ENCODE results near the gene DZIP1. TPM values are rescaled to one million over a fixed set of nuclear protein-coding genes. Genes with fewer than 3 reads are reported as not detected.

DZIP1 gene
- total and polyA plus RNA-seq, 10 of the 15 experiments (the other 5 are each of a cell fraction or from before 2014, with no cell fraction given), result 0.01 to 1.9 (median 0.55) TPM

DNA sequence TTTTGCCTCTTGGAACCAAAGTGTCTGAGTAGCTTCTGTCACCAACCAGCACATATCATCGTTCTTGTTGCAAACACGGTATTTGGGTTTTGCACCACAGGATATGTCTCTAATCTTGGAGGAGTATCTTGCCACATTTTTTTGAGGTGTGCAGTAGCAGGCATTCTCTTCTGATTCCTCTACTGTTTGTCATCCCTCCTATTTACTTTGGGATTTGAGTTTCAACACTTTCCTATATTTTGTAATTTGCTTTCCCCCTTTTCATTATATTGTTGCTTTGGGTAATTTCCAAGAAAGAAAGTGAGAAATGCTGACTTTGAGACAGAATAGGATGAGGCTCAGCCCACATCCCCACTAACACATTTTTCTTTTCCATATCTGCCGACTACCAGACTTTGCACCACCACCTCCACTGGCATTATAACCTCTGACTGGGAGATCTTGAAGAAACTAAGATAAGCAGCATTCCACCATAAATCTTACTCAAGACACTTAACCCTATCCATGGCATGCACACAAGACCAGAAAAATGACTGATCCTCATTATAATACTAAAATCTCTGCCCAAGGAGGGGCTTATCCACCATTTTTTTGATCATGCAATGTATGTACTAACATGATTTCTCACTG, 12.0 kb upstream of the DZIP1 start:
- no peak for DNase-seq (ENCODE audit: low read depth, low spot score)
- H3K9me3 ChIP-seq (replicated peaks; ENCODE audit: control insufficient read depth, insufficient read depth, low read length), result no peaks in the 10 kb centered on the region; the same call in 2 of the 3 replicates
- H3K36me3 ChIP-seq (ENCODE audit: control insufficient read depth in 2 of 2, insufficient read depth in 2 of 2, low read length in 1 of 2), result no peaks in the 10 kb centered on the region
- H2AFZ ChIP-seq (ENCODE audit: control insufficient read depth, low read depth, low read length), result no peak overlapping the region
- ChIA-PET POLR2A (no interaction called here), SMC1A (ENCODE audit: uncharacterized antibody, unreplicated experiment) (no interaction called here), CTCF (no interaction called here), RAD21 (ENCODE audit: unreplicated experiment) (no interaction called here)
- no peak overlapping the region for H3K4me3 ChIP-seq
- H3K9ac ChIP-seq (ENCODE audit: control insufficient read depth, insufficient read depth, low read length), result no peak overlapping the region
- no peak for FAIRE-seq
- H4K20me1 ChIP-seq (ENCODE audit: control insufficient read depth, insufficient read depth), result no peaks in the 10 kb centered on the region
- no peaks in the 10 kb centered on the region for H3K79me2 ChIP-seq (ENCODE audit: control insufficient read depth, insufficient read depth, low read length)
- no TSS peak for BruUV-seq (replicated peaks)
- intact Hi-C loops (cut with micrococcal nuclease; ENCODE audit: unreplicated experiment) (no loop called here), in situ Hi-C loops (cut with MboI) (no loop called here)
- TF ChIP-seq BACH1 (IDR thresholded peaks at IDR 0.05; ENCODE audit: borderline replicate concordance) (no peak), CBFB (IDR thresholded peaks at IDR 0.05; ENCODE audit: low read depth) (no peak), FOXM1 (IDR thresholded peaks at IDR 0.05; ENCODE audit: low read depth, low read length) (no peak), RUNX3 (IDR thresholded peaks at IDR 0.05; ENCODE audit: low read length) (no peak), SUZ12 (IDR thresholded peaks at IDR 0.05; ENCODE audit: unreplicated experiment) (no peak), ZNF622 (IDR thresholded peaks at IDR 0.05) (no peak), SIN3A (IDR thresholded peaks at IDR 0.05; ENCODE audit: low read depth, low read length) (no peak), PML (IDR thresholded peaks at IDR 0.05; ENCODE audit: low read length) (no peak), SMAD1 (IDR thresholded peaks at IDR 0.05; ENCODE audit: low read depth, partially characterized antibody) (no peak), BRCA1 (IDR thresholded peaks at IDR 0.05; ENCODE audit: low read depth, low read length) (no peak), LARP7 (IDR thresholded peaks at IDR 0.05) (no peak), HDAC2 (IDR thresholded peaks at IDR 0.05) (no peak), ZBED1 (IDR thresholded peaks at IDR 0.05; ENCODE audit: borderline replicate concordance) (no peak), CEBPB (IDR thresholded peaks at IDR 0.05; ENCODE audit: borderline replicate concordance in 1 of 2, low read depth in 2 of 2, low read length in 2 of 2) (no peak), MYC (IDR thresholded peaks at IDR 0.05; ENCODE audit: insufficient read depth, insufficient read length, insufficient replicate concordance, low read length, severe bottlenecking) (no peak)
- TF ChIP-seq, protein P1, sequence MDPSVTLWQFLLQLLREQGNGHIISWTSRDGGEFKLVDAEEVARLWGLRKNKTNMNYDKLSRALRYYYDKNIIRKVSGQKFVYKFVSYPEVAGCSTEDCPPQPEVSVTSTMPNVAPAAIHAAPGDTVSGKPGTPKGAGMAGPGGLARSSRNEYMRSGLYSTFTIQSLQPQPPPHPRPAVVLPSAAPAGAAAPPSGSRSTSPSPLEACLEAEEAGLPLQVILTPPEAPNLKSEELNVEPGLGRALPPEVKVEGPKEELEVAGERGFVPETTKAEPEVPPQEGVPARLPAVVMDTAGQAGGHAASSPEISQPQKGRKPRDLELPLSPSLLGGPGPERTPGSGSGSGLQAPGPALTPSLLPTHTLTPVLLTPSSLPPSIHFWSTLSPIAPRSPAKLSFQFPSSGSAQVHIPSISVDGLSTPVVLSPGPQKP (IDR thresholded peaks at IDR 0.05; ENCODE audit: low read depth, low read length), result no peak
- TF ChIP-seq, protein P2, sequence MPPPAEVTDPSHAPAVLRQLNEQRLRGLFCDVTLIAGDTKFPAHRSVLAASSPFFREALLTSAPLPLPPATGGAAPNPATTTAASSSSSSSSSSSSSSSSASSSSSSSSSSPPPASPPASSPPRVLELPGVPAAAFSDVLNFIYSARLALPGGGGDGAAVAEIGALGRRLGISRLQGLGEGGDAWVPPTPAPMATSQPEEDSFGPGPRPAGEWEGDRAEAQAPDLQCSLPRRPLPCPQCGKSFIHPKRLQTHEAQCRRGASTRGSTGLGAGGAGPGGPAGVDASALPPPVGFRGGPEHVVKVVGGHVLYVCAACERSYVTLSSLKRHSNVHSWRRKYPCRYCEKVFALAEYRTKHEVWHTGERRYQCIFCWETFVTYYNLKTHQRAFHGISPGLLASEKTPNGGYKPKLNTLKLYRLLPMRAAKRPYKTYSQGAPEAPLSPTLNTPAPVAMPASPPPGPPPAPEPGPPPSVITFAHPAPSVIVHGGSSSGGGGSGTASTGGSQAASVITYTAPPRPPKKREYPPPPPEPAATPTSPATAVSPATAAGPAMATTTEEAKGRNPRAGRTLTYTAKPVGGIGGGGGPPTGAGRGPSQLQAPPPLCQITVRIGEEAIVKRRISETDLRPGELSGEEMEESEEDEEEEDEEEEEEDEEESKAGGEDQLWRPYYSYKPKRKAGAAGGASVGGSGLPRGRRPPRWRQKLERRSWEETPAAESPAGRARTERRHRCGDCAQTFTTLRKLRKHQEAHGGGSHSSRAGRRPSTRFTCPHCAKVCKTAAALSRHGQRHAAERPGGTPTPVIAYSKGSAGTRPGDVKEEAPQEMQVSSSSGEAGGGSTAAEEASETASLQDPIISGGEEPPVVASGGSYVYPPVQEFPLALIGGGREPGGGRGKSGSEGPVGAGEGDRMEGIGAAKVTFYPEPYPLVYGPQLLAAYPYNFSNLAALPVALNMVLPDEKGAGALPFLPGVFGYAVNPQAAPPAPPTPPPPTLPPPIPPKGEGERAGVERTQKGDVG (CRISPR knock-in tag; IDR thresholded peaks at IDR 0.05), result no peak
- no peak overlapping the region for H3K4me2 ChIP-seq (ENCODE audit: control insufficient read depth, insufficient read depth)
- H3K27ac ChIP-seq (ENCODE audit: control insufficient read depth, insufficient read depth), result no peak overlapping the region
- H3K4me1 ChIP-seq (ENCODE audit: control insufficient read depth, insufficient read depth, low read length), result no peaks in the 10 kb centered on the region
- WGBS (ENCODE audit: insufficient coverage, insufficient replicate concordance, low lambda C conversion rate, missing lambda C conversion rate), result 86% methylated on average over 3 of the region's 3 CpGs
- no peaks in the 10 kb centered on the region for H3K27me3 ChIP-seq (replicated peaks in 1 of 2; ENCODE audit: control insufficient read depth in 2 of 2, insufficient read depth in 2 of 2, low read length in 1 of 2)
- no peak for ATAC-seq
